ENCODE data around the gene TOMM20. TPM values are rescaled to one million over a fixed set of nuclear protein-coding genes. Genes with fewer than 3 reads are reported as not detected.

Gene TOMM20
- total and polyA plus RNA-seq, 9 of the 15 experiments (the other 6 are each of a cell fraction or from before 2014, with no cell fraction given) = 70.6 to 334 (median 159) TPM

DNA sequence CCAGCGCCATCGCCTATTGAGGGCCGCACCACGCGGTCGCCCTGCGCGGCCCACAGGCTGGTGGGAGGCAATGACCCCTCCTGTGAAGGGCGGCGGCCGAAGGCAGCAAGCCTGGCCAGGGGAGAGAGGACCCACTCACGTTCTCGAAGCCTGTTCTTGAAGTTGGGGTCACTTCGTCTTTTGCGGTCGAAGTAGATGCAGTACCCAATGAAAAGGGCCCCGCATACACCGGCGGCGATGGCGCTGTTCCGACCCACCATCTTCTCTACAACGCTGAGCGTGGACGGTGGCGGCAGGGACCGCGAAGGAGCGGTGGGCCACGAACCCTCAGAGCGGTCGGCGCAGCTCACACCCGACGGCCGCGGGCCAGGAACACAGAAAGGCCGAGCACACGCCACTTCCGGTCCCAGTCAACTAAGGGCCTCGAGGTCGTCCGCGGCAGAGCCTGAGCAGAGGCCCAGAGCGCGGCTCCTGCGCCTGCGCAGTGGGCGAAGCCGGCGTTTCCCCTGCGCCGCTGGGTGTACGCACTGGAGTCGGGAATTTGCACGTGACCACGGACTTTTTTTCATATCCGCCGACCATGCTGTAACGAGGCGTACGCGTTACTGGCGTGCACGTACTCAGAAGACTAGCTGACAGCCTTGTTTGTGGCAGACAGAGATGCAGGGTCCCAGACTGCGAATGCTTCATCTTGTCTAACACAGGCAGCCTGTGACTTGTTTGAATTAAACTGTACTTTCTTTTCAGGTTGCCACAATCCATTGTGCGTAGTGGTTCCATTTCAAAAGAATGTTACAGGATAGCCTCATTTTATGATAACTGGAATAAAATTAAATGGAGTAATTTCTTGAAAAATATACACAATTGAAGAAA, at the start of gene TOMM20 (continued):
- TF ChIP-seq NFXL1 (CRISPR knock-in tag; IDR thresholded peaks at IDR 0.05) = no peak
- TF ChIP-seq ZNF518B (CRISPR knock-in tag; IDR thresholded peaks at IDR 0.05) = no peak
- no peak for TF ChIP-seq CHD7 (IDR thresholded peaks at IDR 0.05; ENCODE audit: low read depth, low read length)
- TF ChIP-seq L3MBTL2 (IDR thresholded peaks at IDR 0.05) = peak; percentile 98
- peak; percentile 98 for TF ChIP-seq TOE1 (IDR thresholded peaks at IDR 0.05; ENCODE audit: borderline replicate concordance)
- peak; percentile 84 for TF ChIP-seq TOE1 (CRISPR knock-in tag; IDR thresholded peaks at IDR 0.05; ENCODE audit: borderline replicate concordance, low read depth)
- TF ChIP-seq BCL6 (CRISPR knock-in tag; IDR thresholded peaks at IDR 0.05) = no peak
- TF ChIP-seq ID3 (CRISPR knock-in tag; IDR thresholded peaks at IDR 0.05) = no peak
- TF ChIP-seq ID3 (tag; IDR thresholded peaks at IDR 0.05) = 0 out of 2 replicates have a peak, but pooled peaks have one; percentile 20
- no peak for TF ChIP-seq PRPF4 (IDR thresholded peaks at IDR 0.05; ENCODE audit: insufficient read depth, low read depth, low read length, poor library complexity, severe bottlenecking)
- TF ChIP-seq KLF16 (IDR thresholded peaks at IDR 0.05) = no peak
